Neuronal stem cell (in vitro differentiated cells): Measurements from ENCODE around the gene PARP6.

Experiments used
- DNase-seq: peaks from one replicate; pipeline ENCODE4 v3.0.0-alpha.2; 2013; ENCODE audit warnings: low spot score
- H2AFZ ChIP-seq: one replicate; pipeline ENCODE4 v1.6.1; 2013; ENCODE audit warnings: mild to moderate bottlenecking, low read length, inconsistent platforms
- H2AK5ac ChIP-seq: 2 replicates; pipeline ENCODE4 v1.6.1; 2013; ENCODE audit warnings: low read depth, mild to moderate bottlenecking, inconsistent platforms, low read length, moderate library complexity, mixed read lengths
- H2BK120ac ChIP-seq: 2 replicates; pipeline ENCODE4 v1.6.1; 2013; ENCODE audit warnings: low read depth, mild to moderate bottlenecking, inconsistent platforms, low read length, moderate library complexity, mixed read lengths
- H2BK12ac ChIP-seq: one replicate; pipeline ENCODE4 v1.6.1; 2013; ENCODE audit warnings: low read length, inconsistent platforms
- H2BK15ac ChIP-seq: 2 replicates; pipeline ENCODE4 v1.6.1; 2013; ENCODE audit warnings: mild to moderate bottlenecking, low read length, inconsistent platforms, mixed read lengths
- H2BK5ac ChIP-seq: one replicate; pipeline ENCODE4 v1.6.1; 2013; ENCODE audit warnings: inconsistent platforms, mild to moderate bottlenecking, low read length, moderate library complexity
- H3K14ac ChIP-seq: one replicate; pipeline ENCODE4 v1.6.1; 2013; ENCODE audit warnings: low read length, inconsistent platforms
- H3K18ac ChIP-seq: 2 replicates; pipeline ENCODE4 v1.6.1; 2013; ENCODE audit warnings: low read length, inconsistent platforms
- H3K23ac ChIP-seq: 2 replicates; pipeline ENCODE4 v1.6.1; 2013; ENCODE audit warnings: low read depth, mild to moderate bottlenecking, mixed read lengths, low read length, inconsistent platforms; ENCODE audit not compliant: poor library complexity
- H3K27ac ChIP-seq: replicated peaks from 3 replicates; pipeline ENCODE4 v1.5.1; 2013; ENCODE audit warnings: low read length, inconsistent platforms
- H3K27me3 ChIP-seq, 3 experiments: 2 replicates each; pipeline ENCODE4 v1.6.1; 2013; ENCODE audit warnings: low read length in 3 of 3, mild to moderate bottlenecking in 2 of 3, inconsistent platforms in 1 of 3, low read depth in 1 of 3, mixed read lengths in 1 of 3, moderate library complexity in 1 of 3; ENCODE audit not compliant: control insufficient read depth in 3 of 3, insufficient read depth in 3 of 3
- H3K36me3 ChIP-seq, 2 donors: replicated peaks in 1 of 2; 2 replicates each; pipeline ENCODE4 v1.6.1; 2013; ENCODE audit warnings: low read length in 2 of 2; ENCODE audit not compliant: control insufficient read depth in 2 of 2, insufficient read depth in 2 of 2
- H3K4ac ChIP-seq: 2 replicates; pipeline ENCODE4 v1.6.1; 2013; ENCODE audit warnings: inconsistent platforms, mild to moderate bottlenecking, low read length, moderate library complexity
- H3K4me1 ChIP-seq, 2 donors: 1 replicate in 1 of 2; 2 replicates in 1 of 2; pipeline ENCODE4 v1.6.1; 2013; ENCODE audit warnings: low read length in 2 of 2, low read depth in 1 of 2; ENCODE audit not compliant: control insufficient read depth in 2 of 2, insufficient read depth in 1 of 2
- H3K4me2 ChIP-seq: one replicate; pipeline ENCODE4 v1.6.1; 2013; ENCODE audit warnings: mild to moderate bottlenecking, low read length, inconsistent platforms; ENCODE audit not compliant: insufficient read depth, poor library complexity, severe bottlenecking
- H3K4me3 ChIP-seq, 2 donors: 2 replicates each; pipeline ENCODE4 v1.5.1; 2013; ENCODE audit warnings: low read length in 2 of 2, mild to moderate bottlenecking in 2 of 2, inconsistent platforms in 1 of 2, moderate library complexity in 1 of 2
- H3K79me1 ChIP-seq: one replicate; pipeline ENCODE4 v1.6.1; 2013; ENCODE audit warnings: low read depth, mild to moderate bottlenecking, inconsistent platforms, low read length, moderate library complexity
- H3K9ac ChIP-seq: one replicate; pipeline ENCODE4 v1.6.1; 2013; ENCODE audit warnings: mild to moderate bottlenecking, low read depth, low read length, inconsistent platforms; ENCODE audit not compliant: poor library complexity
- H3K9me3 ChIP-seq, 2 donors: replicated peaks in 1 of 2; 2 replicates each; pipeline versions ENCODE3 to v1.6.1; 2013; ENCODE audit warnings: low read length in 2 of 2, mild to moderate bottlenecking in 2 of 2, inconsistent platforms in 1 of 2, low read depth in 1 of 2, mixed read lengths in 1 of 2, moderate library complexity in 1 of 2; ENCODE audit not compliant: control insufficient read depth in 2 of 2, insufficient read depth in 1 of 2
- H4K8ac ChIP-seq: one replicate; pipeline ENCODE4 v1.6.1; 2013; ENCODE audit warnings: low read depth, mild to moderate bottlenecking, inconsistent platforms, low read length, moderate library complexity
- H4K91ac ChIP-seq: one replicate; pipeline ENCODE4 v1.6.1; 2013; ENCODE audit warnings: low read length, low read depth, mild to moderate bottlenecking, inconsistent platforms; ENCODE audit not compliant: poor library complexity
- WGBS, 2 donors: extraction: QIAGEN DNeasy Blood & Tissue Kit; methylation state at CpG; one replicate each; pipeline ENCODE4 v1.1.7; 2013; ENCODE audit warnings: missing lambda C conversion rate in 2 of 2, mixed read lengths in 1 of 2; ENCODE audit not compliant: insufficient read length in 2 of 2, insufficient replicate concordance in 1 of 2; ENCODE audit errors: extremely low coverage in 2 of 2; 5-methylcytosine and 5-hydroxymethylcytosine counted together

Gene PARP6

DNA sequence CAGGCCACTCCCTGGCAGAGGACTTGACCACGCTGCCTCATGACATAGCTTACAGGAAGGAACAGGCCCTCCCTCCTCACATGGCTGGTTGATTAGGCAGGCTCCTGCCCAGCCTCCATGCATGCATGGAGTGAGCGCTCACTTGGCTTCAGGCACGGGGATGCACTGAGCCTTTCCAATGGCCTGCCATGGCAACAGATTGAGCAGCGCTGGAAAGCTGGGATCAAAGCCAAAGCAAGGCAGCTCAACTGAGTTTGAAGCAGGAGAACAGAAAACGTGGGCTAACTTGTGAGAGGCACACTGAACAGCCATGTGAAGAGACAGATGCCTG is 68.9 kb downstream of the PARP6 start:
- Histone ChIP-seq H2BK12ac (no peak overlapping the region), H3K23ac (peak overlapping the region; percentile 62), H2AFZ (no peak overlapping the region), H3K4me1 (no peaks in the 10 kb centered on the region), H3K27ac (no peak overlapping the region), H3K4ac (no peak overlapping the region), H3K27me3 (no peaks in the 10 kb centered on the region), H2AK5ac (no peak overlapping the region), H3K4me3 (no peak overlapping the region), H4K91ac (no peak overlapping the region), H2BK5ac (no peak overlapping the region), H3K4me2 (no peak overlapping the region), H2BK120ac (no peak overlapping the region), H3K18ac (no peak overlapping the region), H3K9me3 (peaks cover 0 to 4% of the 10 kb centered on the region in 2 donors), H3K79me1 (peaks cover 7% of the 10 kb centered on the region), H3K36me3 (peaks cover 89 to 100% of the 10 kb centered on the region in 2 donors), H4K8ac (no peak overlapping the region), H3K9ac (no peak overlapping the region), H3K14ac (no peak overlapping the region), H2BK15ac (no peak overlapping the region)
- WGBS, 2 donors = no CpG with 5 or more reads among the region's 5 CpGs
- no peak for DNase-seq

DNA sequence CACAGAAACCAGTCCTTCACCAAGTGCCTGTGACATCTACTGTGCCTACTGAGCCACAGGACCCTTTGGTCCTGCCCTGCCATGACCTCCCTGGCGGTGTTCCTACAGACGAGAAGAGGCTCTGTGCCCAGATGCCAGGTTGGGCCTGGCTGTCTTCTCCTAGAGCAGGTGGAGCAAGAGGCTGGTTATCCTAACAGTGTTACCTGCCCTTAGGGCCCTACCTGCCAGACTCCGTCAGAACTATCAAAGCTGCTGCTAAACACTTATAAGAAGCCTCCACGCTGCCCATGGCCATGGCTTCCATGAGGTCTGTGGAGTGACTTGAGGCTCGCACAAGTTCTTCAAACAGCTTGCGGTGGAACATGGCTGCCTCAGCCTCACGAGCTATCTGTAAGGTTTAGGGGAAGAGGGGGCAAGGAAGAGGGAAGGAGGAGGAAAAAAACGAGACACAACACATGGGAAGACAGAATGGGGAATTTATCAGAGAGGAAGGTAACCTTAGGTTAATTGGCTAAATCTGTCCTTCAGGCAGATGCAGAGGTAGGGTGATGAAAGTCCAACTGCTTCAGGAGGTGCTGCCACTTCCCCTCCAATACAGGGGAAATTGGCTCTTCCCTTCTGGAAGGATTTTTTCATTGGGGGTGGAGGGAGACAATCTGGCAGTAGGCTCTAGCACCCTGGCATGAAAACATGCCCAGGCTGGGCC is 69.4 kb downstream of the PARP6 start:
- Histone ChIP-seq H3K79me1 (peaks cover 7% of the 10 kb centered on the region), H2BK120ac (no peak overlapping the region), H3K4ac (no peak overlapping the region), H3K18ac (no peak overlapping the region), H2AFZ (no peak overlapping the region), H3K36me3 (peaks cover 86 to 100% of the 10 kb centered on the region in 2 donors), H3K4me2 (no peak overlapping the region), H4K91ac (no peak overlapping the region), H3K23ac (peak overlapping the region; percentile 62), H2BK5ac (no peak overlapping the region), H2AK5ac (no peak overlapping the region), H3K9me3 (peaks cover 0 to 4% of the 10 kb centered on the region in 2 donors), H3K9ac (no peak overlapping the region), H4K8ac (no peak overlapping the region), H3K27me3 (peaks cover 0 to 1% (median 0%) of the 10 kb centered on the region in 3 experiments), H2BK12ac (no peak overlapping the region), H3K14ac (no peak overlapping the region), H3K4me1 (no peaks in the 10 kb centered on the region), H3K27ac (no peak overlapping the region), H2BK15ac (no peak overlapping the region), H3K4me3 (no peak overlapping the region)
- no CpG with 5 or more reads among the region's 8 CpGs for WGBS, 2 donors
- no peak for DNase-seq

DNA sequence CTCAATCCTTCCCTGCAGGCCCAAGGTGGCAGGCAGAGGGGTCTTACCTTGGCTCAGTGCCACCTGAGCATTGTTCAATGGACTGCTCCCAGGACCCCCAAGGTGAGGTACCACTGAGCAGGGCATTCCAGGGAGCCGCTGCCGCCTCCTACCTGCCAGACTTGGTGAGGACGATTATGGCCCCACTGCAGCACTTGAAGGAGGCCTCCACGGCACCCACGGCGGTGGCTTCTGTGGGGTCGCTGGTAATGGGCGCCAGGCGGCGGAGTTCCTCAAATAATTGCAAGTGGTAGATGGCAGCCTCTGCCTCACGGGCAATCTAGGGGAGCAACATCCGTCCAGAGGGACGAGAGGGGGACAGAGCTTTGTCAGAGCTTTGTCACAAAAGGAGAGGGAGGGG is 70.1 kb downstream of the PARP6 start:
- H3K27me3 ChIP-seq = peaks cover 0 to 5% (median 0%) of the 10 kb centered on the region in 3 experiments
- H2BK12ac ChIP-seq = no peak overlapping the region
- no peak overlapping the region for H2AFZ ChIP-seq
- DNase-seq = no peak
- peaks cover 7% of the 10 kb centered on the region for H3K79me1 ChIP-seq
- no peak overlapping the region for H2BK5ac ChIP-seq
- H4K8ac ChIP-seq = no peak overlapping the region
- H2BK15ac ChIP-seq = no peak overlapping the region
- H3K4me3 ChIP-seq = no peak overlapping the region
- H3K4me2 ChIP-seq = no peak overlapping the region
- no CpG with 5 or more reads among the region's 13 CpGs for WGBS, 2 donors
- H3K18ac ChIP-seq = no peak overlapping the region
- H3K4ac ChIP-seq = no peak overlapping the region
- peaks cover 0 to 2% of the 10 kb centered on the region in 2 donors for H3K9me3 ChIP-seq
- no peak overlapping the region for H2AK5ac ChIP-seq
- peaks cover 79 to 94% of the 10 kb centered on the region in 2 donors for H3K36me3 ChIP-seq
- no peak overlapping the region for H3K23ac ChIP-seq
- H3K9ac ChIP-seq = no peak overlapping the region
- no peak overlapping the region for H3K14ac ChIP-seq
- H3K27ac ChIP-seq = no peak overlapping the region
- H2BK120ac ChIP-seq = no peak overlapping the region
- no peaks in the 10 kb centered on the region for H3K4me1 ChIP-seq
- no peak overlapping the region for H4K91ac ChIP-seq

- DNase-seq = no peak
- Histone ChIP-seq H3K79me1 (peaks cover 4% of the 10 kb centered on the region), H4K91ac (no peak overlapping the region), H3K9ac (peak overlapping the region; percentile 47), H3K14ac (no peak overlapping the region), H2AK5ac (no peak overlapping the region), H2BK5ac (no peak overlapping the region), H3K36me3 (peaks cover 71 to 85% of the 10 kb centered on the region in 2 donors), H3K27ac (no peak overlapping the region), H3K27me3 (peaks cover 0 to 14% (median 4%) of the 10 kb centered on the region in 3 experiments), H2AFZ (no peak overlapping the region), H3K23ac (no peak overlapping the region), H2BK120ac (no peak overlapping the region), H3K9me3 (peaks cover 0 to 4% of the 10 kb centered on the region in 2 donors), H3K18ac (no peak overlapping the region), H3K4ac (no peak overlapping the region), H3K4me2 (no peak overlapping the region), H2BK15ac (no peak overlapping the region), H4K8ac (no peak overlapping the region), H2BK12ac (no peak overlapping the region), H3K4me3 (no peak overlapping the region), H3K4me1 (peaks cover 0 to 2% of the 10 kb centered on the region in 2 donors)
- no CpG with 5 or more reads among the region's 3 CpGs for WGBS, 2 donors
These were observed 70.9 kb downstream of the PARP6 start for GRCh38 chr15:72201391-72201921.
